Neural cell (in vitro differentiated cells): Measurements from ENCODE around the gene SHC1.

Experiments used
- CTCF ChIP-seq: fragments of 450-650 bp; IDR thresholded peaks from 2 replicates; pipeline ENCODE4 v1.5.1; 2014; ENCODE audit warnings: antibody characterized with exemption, mild to moderate bottlenecking, moderate library complexity; ENCODE audit not compliant: poor library complexity, severe bottlenecking
- EZH2 ChIP-seq: fragments of 200-600, 300-800 bp; shearing (Covaris generic), sonication (generic); IDR thresholded peaks from 2 replicates; pipeline ENCODE4 v1.6.1; 2014; ENCODE audit warnings: antibody characterized with exemption, low read length, borderline replicate concordance, mild to moderate bottlenecking; ENCODE audit not compliant: insufficient read depth, poor library complexity, severe bottlenecking

- TF ChIP-seq CTCF: no peak
- TF ChIP-seq EZH2: no peak
These were observed 17.9 kb downstream of the SHC1 start for GRCh38 chr1:154952664-154953063.
